Measurements from ENCODE around the gene SYTL4. TPM values are rescaled to one million over a fixed set of nuclear protein-coding genes. Genes with fewer than 3 reads are reported as not detected.

SYTL4 gene
- total RNA-seq, 4 donors from 2014 or later = 32.9 to 338 (median 52.6) TPM

DNA sequence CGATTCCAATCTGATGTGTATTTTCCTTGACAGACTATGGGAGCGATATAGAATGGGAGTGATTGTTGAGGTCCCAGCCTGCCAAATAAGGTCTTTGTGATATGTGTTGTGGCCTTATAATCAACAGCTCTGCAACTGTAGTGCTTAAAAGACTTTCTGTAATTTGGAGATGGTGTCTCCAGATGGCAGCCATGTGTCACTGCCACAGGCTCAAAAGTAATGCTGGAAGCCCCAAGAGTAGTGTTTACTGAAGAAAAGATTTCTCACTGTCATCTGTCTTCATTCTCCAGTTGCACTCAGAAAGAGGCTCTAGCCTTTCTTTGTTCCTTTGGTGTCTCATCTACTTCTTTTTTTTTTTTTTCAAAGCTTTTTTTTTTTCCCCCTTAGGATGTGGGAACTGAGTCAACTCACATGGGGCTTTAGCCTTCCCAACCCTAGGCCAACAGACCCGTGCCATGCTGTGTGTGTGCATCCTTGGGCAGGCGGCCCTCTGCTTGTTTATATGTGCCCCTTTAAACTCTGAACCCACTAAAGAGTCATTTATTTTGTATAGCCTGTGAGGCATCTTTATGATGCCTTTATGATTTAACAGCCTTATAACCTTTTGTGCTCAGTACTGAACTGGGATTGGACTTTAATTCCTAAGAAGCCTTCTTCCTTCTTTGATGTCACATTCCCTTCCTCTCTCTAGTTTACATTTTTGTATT lies 72.3 kb downstream of the SYTL4 start:
- 51% methylated on average over 4 of the region's 4 CpGs for WGBS, 2 donors
- Histone ChIP-seq H3K36me3 (peaks cover 0 to under 1% (median 0%) of the 10 kb centered on the region in 3 donors), H3K9me3 (no peaks in the 10 kb centered on the region), H3K4me1 (peaks cover 0 to 3% (median 0%) of the 10 kb centered on the region in 4 donors), H3K4me3 (no peak overlapping the region), H3K27me3 (peaks cover 0 to 5% of the 10 kb centered on the region in 2 donors), H3K27ac (peak overlapping the region in 1 of 4 donors; percentile 8)
- no peak for DNase-seq (ENCODE audit: low spot score in 2 of 2)
- TF ChIP-seq EP300 (IDR thresholded peaks at IDR 0.05) = no peak
- TF ChIP-seq, protein P1, sequence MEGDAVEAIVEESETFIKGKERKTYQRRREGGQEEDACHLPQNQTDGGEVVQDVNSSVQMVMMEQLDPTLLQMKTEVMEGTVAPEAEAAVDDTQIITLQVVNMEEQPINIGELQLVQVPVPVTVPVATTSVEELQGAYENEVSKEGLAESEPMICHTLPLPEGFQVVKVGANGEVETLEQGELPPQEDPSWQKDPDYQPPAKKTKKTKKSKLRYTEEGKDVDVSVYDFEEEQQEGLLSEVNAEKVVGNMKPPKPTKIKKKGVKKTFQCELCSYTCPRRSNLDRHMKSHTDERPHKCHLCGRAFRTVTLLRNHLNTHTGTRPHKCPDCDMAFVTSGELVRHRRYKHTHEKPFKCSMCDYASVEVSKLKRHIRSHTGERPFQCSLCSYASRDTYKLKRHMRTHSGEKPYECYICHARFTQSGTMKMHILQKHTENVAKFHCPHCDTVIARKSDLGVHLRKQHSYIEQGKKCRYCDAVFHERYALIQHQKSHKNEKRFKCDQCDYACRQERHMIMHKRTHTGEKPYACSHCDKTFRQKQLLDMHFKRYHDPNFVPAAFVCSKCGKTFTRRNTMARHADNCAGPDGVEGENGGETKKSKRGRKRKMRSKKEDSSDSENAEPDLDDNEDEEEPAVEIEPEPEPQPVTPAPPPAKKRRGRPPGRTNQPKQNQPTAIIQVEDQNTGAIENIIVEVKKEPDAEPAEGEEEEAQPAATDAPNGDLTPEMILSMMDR (IDR thresholded peaks at IDR 0.05) = no peak
- TF ChIP-seq POLR2A (IDR thresholded peaks at IDR 0.05) = no peak

DNA sequence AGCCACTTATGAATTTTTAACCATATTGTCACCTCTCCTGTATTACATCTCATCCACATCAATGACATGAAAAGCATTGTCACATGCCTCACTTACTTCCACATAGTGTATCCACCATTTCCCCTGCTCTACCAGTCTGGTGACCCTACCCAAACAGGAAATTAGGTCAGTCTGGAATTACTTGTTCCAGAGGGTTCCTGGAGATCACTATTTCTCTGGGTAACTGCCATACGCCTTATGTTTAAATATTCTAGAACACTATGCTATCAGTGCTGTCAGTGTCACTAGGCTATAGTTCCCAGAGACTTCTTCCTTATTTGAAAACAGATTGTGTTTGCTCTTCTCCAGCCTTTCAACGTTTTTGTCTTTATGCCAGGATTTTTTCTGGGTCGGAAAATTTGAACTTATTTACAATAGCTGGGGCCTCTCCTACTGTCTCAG lies 73.0 kb downstream of the SYTL4 start:
- no peak overlapping the region for H3K4me3 ChIP-seq
- no peaks in the 10 kb centered on the region for H3K9me3 ChIP-seq
- peaks cover 0 to 3% (median 0%) of the 10 kb centered on the region in 4 donors for H3K4me1 ChIP-seq
- H3K36me3 ChIP-seq = no peaks in the 10 kb centered on the region
- H3K27ac ChIP-seq = peak overlapping the region in 1 of 4 donors; percentile 8
- 22 to 36% methylated on average over 3 of the region's 3 CpGs for WGBS, 2 donors
- DNase-seq (ENCODE audit: low spot score in 2 of 2) = no peak
- H3K27me3 ChIP-seq = peaks cover 0 to 5% of the 10 kb centered on the region in 2 donors
- TF ChIP-seq POLR2A (IDR thresholded peaks at IDR 0.05) (no peak), EP300 (IDR thresholded peaks at IDR 0.05) (no peak)
- TF ChIP-seq, protein P1 (IDR thresholded peaks at IDR 0.05) = no peak

DNA sequence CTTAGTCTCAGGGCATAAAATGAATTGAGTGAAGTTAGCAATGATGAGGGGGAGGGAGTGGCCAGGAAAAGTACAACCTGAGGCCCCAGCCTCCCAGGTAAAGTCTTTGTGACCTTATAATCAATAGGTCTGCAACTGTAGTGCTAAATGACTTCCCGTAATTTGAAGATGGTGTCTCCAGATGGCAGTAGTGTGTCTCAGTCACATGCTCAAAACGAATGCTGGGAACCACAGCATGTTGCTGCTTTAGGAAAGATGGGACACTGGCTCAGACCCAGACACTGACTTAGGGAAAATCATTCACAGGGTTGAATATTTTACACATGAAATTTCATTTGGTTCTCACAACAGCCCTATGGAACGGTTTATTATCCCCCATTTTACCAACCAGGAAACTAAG lies 77.7 kb downstream of the SYTL4 start:
- H3K4me3 ChIP-seq = no peak overlapping the region
- TF ChIP-seq, protein P1 (IDR thresholded peaks at IDR 0.05) = no peak
- TF ChIP-seq EP300 (IDR thresholded peaks at IDR 0.05) (no peak), POLR2A (IDR thresholded peaks at IDR 0.05) (no peak)
- no peaks in the 10 kb centered on the region for H3K27me3 ChIP-seq
- H3K9me3 ChIP-seq = no peaks in the 10 kb centered on the region
- H3K36me3 ChIP-seq = no peaks in the 10 kb centered on the region
- no peak overlapping the region for H3K27ac ChIP-seq
- H3K4me1 ChIP-seq = peaks cover 0 to 15% (median under 1%) of the 10 kb centered on the region in 4 donors
- no peak for DNase-seq (ENCODE audit: low spot score in 2 of 2)
- WGBS, 2 donors = 27 to 37% methylated on average over 3 of the region's 3 CpGs

DNA sequence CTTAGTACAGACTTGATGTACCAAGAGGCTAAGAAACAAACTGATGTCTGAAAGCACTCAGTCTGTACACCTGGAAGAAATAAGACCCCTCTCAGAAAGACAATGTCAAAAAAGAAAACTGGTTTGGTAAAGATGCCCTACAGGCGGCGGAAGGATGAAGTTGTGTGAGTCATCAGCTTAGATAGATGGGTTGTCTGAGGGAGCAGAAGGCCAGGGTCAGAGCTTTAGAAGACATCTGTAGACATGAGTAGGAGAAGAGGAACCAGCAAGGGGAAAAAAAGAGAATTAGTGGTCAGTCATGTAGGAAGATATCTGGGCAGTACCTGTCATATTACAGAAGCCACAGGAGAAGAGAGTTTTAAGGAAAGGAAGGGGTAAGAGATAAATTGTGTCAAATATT lies 79.7 kb downstream of the SYTL4 start:
- 85 to 96% methylated on average over 2 of the region's 2 CpGs for WGBS, 2 donors
- no peaks in the 10 kb centered on the region for H3K36me3 ChIP-seq

DNA sequence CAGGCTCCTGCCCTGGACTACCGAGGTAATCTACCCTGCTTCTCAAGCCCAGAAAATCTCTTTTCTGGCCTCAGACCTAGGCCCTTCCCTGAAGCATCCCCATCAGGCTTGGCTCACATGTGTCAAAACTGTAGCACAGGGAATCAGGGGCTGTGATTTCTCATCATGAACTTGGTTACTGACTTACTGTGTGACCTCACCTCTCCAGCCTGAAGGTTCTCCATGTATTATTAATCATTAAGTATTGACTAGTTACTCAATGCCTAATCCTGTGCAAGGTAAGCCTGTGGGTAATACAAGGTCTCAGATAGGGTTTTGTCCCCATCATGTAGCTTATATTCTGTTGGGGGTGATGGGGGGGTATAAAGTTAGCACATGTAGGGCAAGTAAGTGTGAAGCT lies 81.1 kb downstream of the SYTL4 start:
- peak overlapping the region; percentile 56 to 88 (median 83) for H3K27ac ChIP-seq
- peaks cover 0 to 40% (median 11%) of the 10 kb centered on the region in 4 donors for H3K4me1 ChIP-seq
- H3K9me3 ChIP-seq = no peaks in the 10 kb centered on the region
- WGBS, 2 donors = 70 to 100% methylated on average over 1 of the region's 1 CpG
- DNase-seq (ENCODE audit: low spot score in 2 of 2) = no peak
- no peaks in the 10 kb centered on the region for H3K36me3 ChIP-seq
- H3K4me3 ChIP-seq = no peak overlapping the region
- H3K27me3 ChIP-seq = peaks cover 0 to 2% of the 10 kb centered on the region in 2 donors
- no peak for TF ChIP-seq POLR2A (IDR thresholded peaks at IDR 0.05)

More for the DNA sequence above, 79.7 kb downstream of the SYTL4 start:
- DNase-seq (ENCODE audit: low spot score in 2 of 2) = no peak
- no peak overlapping the region for H3K4me3 ChIP-seq
- H3K4me1 ChIP-seq = peaks cover 0 to 35% (median 10%) of the 10 kb centered on the region in 4 donors
- no peak overlapping the region for H3K27ac ChIP-seq
- no peak for TF ChIP-seq EP300 (IDR thresholded peaks at IDR 0.05)
- TF ChIP-seq, protein P1 (IDR thresholded peaks at IDR 0.05) = no peak
- no peak for TF ChIP-seq POLR2A (IDR thresholded peaks at IDR 0.05)
- H3K27me3 ChIP-seq = peaks cover 0 to 2% of the 10 kb centered on the region in 2 donors
- H3K9me3 ChIP-seq = no peaks in the 10 kb centered on the region
